Upper lobe of right lung (tissue), 1 donor: ENCODE data around the gene LRRC3. TPM values are rescaled to one million over a fixed set of nuclear protein-coding genes. Genes with fewer than 3 reads are reported as not detected.

Source experiments
- ATAC-seq: fragments of 200-7000 bp; cut with Tn5 transposase; one replicate; pipeline ENCODE4 v1.9.1; 2020; ENCODE audit warnings: mild to moderate bottlenecking, moderate library complexity
- DNase-seq: peaks from one replicate; pipeline ENCODE4 v3.0.0-alpha.2; 2020
- H3K27ac ChIP-seq: fragments of 200-600 bp; one replicate; pipeline ENCODE4 v1.8.0; 2022
- H3K27me3 ChIP-seq: fragments of 200-600 bp; one replicate; pipeline ENCODE4 v1.8.0; 2022; ENCODE audit warnings: mild to moderate bottlenecking
- H3K36me3 ChIP-seq: fragments of 200-600 bp; one replicate; pipeline ENCODE4 v1.8.0; 2022
- H3K4me1 ChIP-seq: fragments of 200-600 bp; one replicate; pipeline ENCODE4 v1.8.0; 2022
- H3K4me3 ChIP-seq: fragments of 200-600 bp; one replicate; pipeline ENCODE4 v1.8.0; 2022; ENCODE audit warnings: mild to moderate bottlenecking
- H3K9me3 ChIP-seq: fragments of 200-600 bp; one replicate; pipeline ENCODE4 v1.8.0; 2022
- intact Hi-C: fragments of 100-400 bp; cut with DNase I; formaldehyde crosslinking; loops from one replicate; pipeline ENCODE4 v1.11.0; 2022
- total RNA-seq: library from RNA; stranded (reverse); fragmentation: NEBNext Ultra II Directional; extraction: Animal tissue kit (Norgen Biotek cat#: 25700); gene quantifications from one replicate; pipeline ENCODE4 v1.2.1, GENCODE V29; 2021
- TF ChIP-seq, protein P1 (sequence below): fragments of 200-600 bp; IDR thresholded peaks from one replicate; pipeline ENCODE4 v1.8.0; 2022; ENCODE audit warnings: antibody characterized with exemption
- donor health status: DM: no; HTN: yes; CAD: no; lungs with severe emphysema.

The LRRC3 gene
- total RNA-seq, 1 donor from 2014 or later: 3.6 TPM

DNA sequence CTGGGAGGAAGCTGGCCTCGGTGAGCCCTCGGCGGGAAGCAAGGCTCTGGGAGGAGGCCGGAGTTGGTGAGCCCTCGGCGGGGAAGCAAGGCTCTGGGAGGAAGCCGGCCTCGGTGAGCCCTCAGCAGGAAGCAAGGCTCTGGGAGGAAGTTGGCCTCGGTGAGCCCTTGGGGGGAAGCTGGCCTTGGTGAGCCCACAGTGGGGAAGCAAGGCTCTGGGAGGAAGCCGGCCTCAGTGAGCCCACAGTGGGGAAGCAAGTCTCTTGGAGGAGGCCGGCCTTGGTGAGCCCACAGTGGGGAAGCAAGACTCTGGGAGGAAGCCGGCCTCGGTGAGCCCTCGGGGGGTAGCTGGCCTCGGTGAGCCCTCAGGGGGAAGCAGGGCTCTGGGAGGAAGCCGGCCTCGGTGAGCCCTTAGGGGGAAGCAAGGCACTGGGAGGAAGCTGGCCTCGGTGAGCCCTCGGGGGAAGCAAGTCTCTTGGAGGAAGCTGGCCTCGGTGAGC is 48.6 kb downstream of the LRRC3 start:
- TF ChIP-seq, protein P1, sequence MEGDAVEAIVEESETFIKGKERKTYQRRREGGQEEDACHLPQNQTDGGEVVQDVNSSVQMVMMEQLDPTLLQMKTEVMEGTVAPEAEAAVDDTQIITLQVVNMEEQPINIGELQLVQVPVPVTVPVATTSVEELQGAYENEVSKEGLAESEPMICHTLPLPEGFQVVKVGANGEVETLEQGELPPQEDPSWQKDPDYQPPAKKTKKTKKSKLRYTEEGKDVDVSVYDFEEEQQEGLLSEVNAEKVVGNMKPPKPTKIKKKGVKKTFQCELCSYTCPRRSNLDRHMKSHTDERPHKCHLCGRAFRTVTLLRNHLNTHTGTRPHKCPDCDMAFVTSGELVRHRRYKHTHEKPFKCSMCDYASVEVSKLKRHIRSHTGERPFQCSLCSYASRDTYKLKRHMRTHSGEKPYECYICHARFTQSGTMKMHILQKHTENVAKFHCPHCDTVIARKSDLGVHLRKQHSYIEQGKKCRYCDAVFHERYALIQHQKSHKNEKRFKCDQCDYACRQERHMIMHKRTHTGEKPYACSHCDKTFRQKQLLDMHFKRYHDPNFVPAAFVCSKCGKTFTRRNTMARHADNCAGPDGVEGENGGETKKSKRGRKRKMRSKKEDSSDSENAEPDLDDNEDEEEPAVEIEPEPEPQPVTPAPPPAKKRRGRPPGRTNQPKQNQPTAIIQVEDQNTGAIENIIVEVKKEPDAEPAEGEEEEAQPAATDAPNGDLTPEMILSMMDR: no peak
- ATAC-seq (no peak), DNase-seq (no peak)
- no peak overlapping the region for H3K4me3 ChIP-seq
- no peak overlapping the region for H3K27ac ChIP-seq
- no peaks in the 10 kb centered on the region for H3K36me3 ChIP-seq
- no peaks in the 10 kb centered on the region for H3K4me1 ChIP-seq
- intact Hi-C loops: no loop called here
- peaks cover 4% of the 10 kb centered on the region for H3K27me3 ChIP-seq
- H3K9me3 ChIP-seq: no peaks in the 10 kb centered on the region

DNA sequence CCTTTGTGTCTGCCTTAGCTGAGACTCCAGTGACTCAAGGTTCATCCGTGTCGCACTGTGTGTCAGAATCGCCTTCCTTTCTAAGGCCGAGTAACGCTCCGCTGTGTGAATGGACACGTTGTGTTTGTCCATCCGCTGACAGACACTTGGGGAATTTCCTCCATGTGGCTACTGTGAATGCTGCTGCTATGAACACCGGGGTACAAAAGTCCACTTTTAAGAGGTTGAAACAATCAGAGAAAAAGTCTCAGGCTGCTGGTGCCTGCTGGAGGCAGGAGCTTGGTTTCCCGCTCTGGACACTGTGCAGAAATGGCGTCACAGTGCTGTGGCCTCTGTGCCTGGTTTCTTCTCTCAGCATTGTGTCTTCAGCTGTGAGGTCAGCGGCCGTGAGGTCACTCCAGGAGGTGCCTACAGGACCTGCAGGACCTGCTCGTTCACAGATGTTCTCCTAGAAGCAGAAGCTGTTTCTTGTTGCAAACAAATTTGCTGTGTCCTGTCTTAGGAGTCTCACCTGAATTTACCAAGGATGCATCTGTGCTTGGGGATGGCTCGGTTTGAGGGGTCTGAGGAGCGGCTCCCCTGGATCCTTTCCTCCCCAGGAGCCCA is 50.5 kb downstream of the LRRC3 start:
- Histone ChIP-seq H3K27ac (no peak overlapping the region), H3K9me3 (no peaks in the 10 kb centered on the region), H3K4me1 (no peaks in the 10 kb centered on the region), H3K27me3 (peaks cover 16% of the 10 kb centered on the region), H3K36me3 (no peaks in the 10 kb centered on the region), H3K4me3 (no peak overlapping the region)
- intact Hi-C loops: no loop called here
- TF ChIP-seq, protein P1: no peak
- DNase-seq (no peak), ATAC-seq (no peak)

DNA sequence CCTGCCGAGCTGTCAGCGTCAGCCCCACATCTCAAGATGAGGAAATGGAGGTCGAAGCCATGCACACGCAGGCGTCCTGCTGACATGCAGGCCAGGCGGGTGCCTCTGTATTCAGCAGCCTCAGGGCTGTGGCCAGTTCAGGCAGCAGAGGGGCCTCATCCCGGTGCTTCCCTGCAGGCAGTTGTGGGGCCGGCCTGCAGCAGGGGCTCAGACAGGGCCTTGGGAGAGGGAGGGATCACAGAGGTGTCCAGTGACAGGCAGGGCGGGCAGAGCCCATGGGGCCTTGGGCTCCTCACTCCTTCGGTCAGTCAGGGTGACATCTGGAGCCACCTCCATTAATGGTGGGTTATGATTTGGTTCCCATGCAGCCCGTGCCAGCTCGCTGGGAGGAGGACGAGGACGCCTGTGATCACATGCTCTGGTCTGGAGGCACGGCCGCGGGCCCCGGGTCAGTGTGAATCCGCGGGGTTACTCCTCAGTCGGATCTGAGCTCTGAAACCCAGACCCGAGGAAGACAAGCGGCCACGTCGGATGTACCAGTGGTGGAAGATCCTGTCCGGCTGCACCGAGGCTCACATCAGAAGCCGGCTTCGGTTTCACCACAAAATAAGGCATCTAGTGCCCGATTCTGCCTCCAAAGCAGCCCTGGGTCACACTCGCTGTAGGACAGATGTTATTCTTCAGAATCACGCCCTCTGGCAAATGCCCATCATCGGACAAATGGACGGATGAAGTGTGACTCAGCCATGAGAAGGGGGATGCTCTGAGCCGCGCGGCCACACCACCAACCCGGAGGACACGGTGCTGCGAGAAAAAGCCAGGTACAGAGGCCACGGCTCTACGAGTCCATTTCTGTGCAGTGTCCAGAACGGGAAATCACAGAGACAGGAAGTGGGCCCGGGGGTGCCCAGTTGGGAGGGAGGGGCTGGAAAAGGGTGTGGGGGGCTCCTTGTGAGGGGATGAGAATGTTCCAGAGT is 51.3 kb downstream of the LRRC3 start:
- peaks cover 18% of the 10 kb centered on the region for H3K27me3 ChIP-seq
- intact Hi-C loops: no loop called here
- TF ChIP-seq, protein P1: no peak
- H3K36me3 ChIP-seq: no peaks in the 10 kb centered on the region
- H3K9me3 ChIP-seq: no peaks in the 10 kb centered on the region
- no peak overlapping the region for H3K27ac ChIP-seq
- DNase-seq (no peak), ATAC-seq (no peak)
- H3K4me3 ChIP-seq: no peak overlapping the region
- H3K4me1 ChIP-seq: no peaks in the 10 kb centered on the region

DNA sequence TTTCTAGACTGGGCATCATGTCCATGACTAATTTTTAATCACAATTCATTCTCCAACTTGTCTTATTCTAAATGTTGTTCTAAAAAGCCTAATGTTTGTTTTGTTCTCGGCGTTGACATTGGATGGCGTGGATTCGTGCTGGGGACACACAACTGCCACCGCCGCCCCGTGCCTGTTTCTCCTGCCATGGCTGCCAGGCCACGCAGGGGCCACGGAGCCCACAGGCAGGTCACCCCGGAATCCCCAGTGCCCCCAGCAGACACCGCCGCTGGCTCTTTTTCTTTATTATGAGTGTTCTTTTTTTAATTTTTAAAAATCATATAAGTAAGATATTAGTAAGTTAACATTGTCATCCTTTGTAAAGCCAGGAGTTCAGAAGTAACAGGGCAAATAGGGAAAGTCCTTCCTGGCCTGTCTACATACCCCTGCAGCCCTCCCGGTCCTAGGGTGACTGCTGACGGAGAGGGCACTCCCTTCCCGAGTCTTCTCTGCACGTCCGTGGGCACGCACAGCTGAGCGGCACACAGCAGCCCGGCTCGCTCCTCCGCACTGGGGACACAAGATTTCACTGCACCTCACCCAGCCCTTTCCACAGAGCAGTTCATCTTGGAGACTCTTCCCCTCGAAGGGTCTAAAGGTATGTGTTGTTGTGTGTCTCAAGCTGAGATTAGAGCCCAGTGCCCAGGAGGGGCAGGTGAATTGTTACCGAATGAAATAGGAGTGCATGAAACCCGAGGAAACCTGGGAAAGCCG is 52.5 kb downstream of the LRRC3 start:
- no peak overlapping the region for H3K27ac ChIP-seq
- no peaks in the 10 kb centered on the region for H3K4me1 ChIP-seq
- TF ChIP-seq, protein P1: no peak
- no peak for ATAC-seq
- intact Hi-C loops: no loop called here
- H3K4me3 ChIP-seq: no peak overlapping the region
- no peaks in the 10 kb centered on the region for H3K36me3 ChIP-seq
- H3K27me3 ChIP-seq: peaks cover 18% of the 10 kb centered on the region
- no peaks in the 10 kb centered on the region for H3K9me3 ChIP-seq
- DNase-seq: no peak

DNA sequence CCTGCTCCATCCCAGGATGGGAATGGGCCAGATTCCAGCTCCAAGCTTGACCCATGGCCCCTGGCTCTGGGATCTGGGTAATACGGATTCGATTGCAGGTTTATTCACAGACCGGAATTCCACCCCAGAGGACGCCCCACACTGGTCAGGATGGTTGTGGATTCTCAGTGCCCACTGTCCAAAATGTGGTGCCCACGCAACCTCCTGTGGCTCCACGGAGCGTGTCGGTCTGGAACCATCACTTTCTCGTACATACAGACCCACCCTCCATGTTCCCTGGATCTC is 53.1 kb downstream of the LRRC3 start:
- Histone ChIP-seq H3K4me1 (no peaks in the 10 kb centered on the region), H3K36me3 (no peaks in the 10 kb centered on the region), H3K9me3 (no peaks in the 10 kb centered on the region), H3K4me3 (no peak overlapping the region), H3K27ac (no peak overlapping the region), H3K27me3 (peaks cover 18% of the 10 kb centered on the region)
- ATAC-seq (no peak), DNase-seq (no peak)
- intact Hi-C loops: no loop called here
- TF ChIP-seq, protein P1: no peak
